Hematopoietic multipotent progenitor cell treated with erythropoietin and hydrocortisone succinate and interleukin-3 and kit ligand, for 6 days (in vitro differentiated cells): ENCODE data around the gene RNU7-1.
A peak's percentile ranks its signal among the peaks of the same experiment; 100 is the strongest.
"Not testable (repeated sequence)": the region's sequence is repeated elsewhere in the genome, so short reads cannot be mapped to it uniquely, and the experiment has no call there.

ENCODE experiments used
- DNase-seq: peaks from one replicate; pipeline ENCODE4 v3.0.0-alpha.2; 2015

Gene RNU7-1

GRCh38 chr12:6943722-6944380 is at the start of gene RNU7-1, which contains the start of gene C12orf57:
TSS of gene RNU7-1 (plus strand) at chr12:6943816.
TSS of gene C12orf57 (plus strand) at chr12:6944022. CDS start at chr12:6944122, 100 bp downstream.
- DNase-seq, result peak; percentile 97

- DNase-seq, result no peak
Measured at GRCh38 chr12:6894321-6894720, 49.3 kb upstream of the RNU7-1 start.

GRCh38 chr12:6896846-6897435 is 46.7 kb upstream of the RNU7-1 start:
- no peak for DNase-seq

- no peak for DNase-seq
Measured at GRCh38 chr12:6899427-6899826, 44.2 kb upstream of the RNU7-1 start.

- peak; percentile 84 for DNase-seq
Measured at GRCh38 chr12:6899837-6900519, 43.6 kb upstream of the RNU7-1 start.

- DNase-seq, result no peak
Measured at GRCh38 chr12:6902448-6902847, 41.2 kb upstream of the RNU7-1 start.

- peak; percentile 29 for DNase-seq
Measured at GRCh38 chr12:6903722-6904121, 39.9 kb upstream of the RNU7-1 start.

GRCh38 chr12:6904280-6905276 is 39.0 kb upstream of the RNU7-1 start, which contains the start of gene LRRC23:
TSS of gene LRRC23 (plus strand) at chr12:6904822. CDS start at chr12:6905634, 812 bp downstream.
- peak; percentile 100 for DNase-seq

GRCh38 chr12:6905414-6906040 is 38.1 kb upstream of the RNU7-1 start:
- no peak for DNase-seq

- DNase-seq, result not testable (repeated sequence)
Measured at GRCh38 chr12:6908141-6908540, 35.5 kb upstream of the RNU7-1 start.

- DNase-seq, result no peak
Measured at GRCh38 chr12:6909421-6910145, 34.0 kb upstream of the RNU7-1 start.

- DNase-seq, result no peak
Measured at GRCh38 chr12:6912164-6912935, 31.3 kb upstream of the RNU7-1 start.

- peak; percentile 80 for DNase-seq
Measured at GRCh38 chr12:6914246-6914946, 29.2 kb upstream of the RNU7-1 start, which contains the start of gene ENO2. TSS of gene ENO2 (plus strand) at chr12:6914580. CDS start at chr12:6915833, 1,253 bp downstream.

- peak; percentile 61 for DNase-seq
Measured at GRCh38 chr12:6914947-6915788, 28.4 kb upstream of the RNU7-1 start.

- no peak for DNase-seq
Measured at GRCh38 chr12:6915789-6916285, 27.8 kb upstream of the RNU7-1 start.

- DNase-seq, result no peak
Measured at GRCh38 chr12:6916426-6917200, 27.0 kb upstream of the RNU7-1 start.

GRCh38 chr12:6917491-6918231 is 26.0 kb upstream of the RNU7-1 start:
- DNase-seq, result no peak
